ENCODE results near the gene RREB1.

- TF ChIP-seq SUZ12 (IDR thresholded peaks at IDR 0.05), result no peak
- TF ChIP-seq FOXA1 (IDR thresholded peaks at IDR 0.05), result no peak
- TF ChIP-seq BHLHE40 (IDR thresholded peaks at IDR 0.05; ENCODE audit: borderline replicate concordance), result no peak
- no peak for TF ChIP-seq FOXM1 (IDR thresholded peaks at IDR 0.05; ENCODE audit: borderline replicate concordance)
- no peak for TF ChIP-seq ARNT (IDR thresholded peaks at IDR 0.05)
- no peak for TF ChIP-seq NFRKB (IDR thresholded peaks at IDR 0.05)
- TF ChIP-seq PKNOX1 (IDR thresholded peaks at IDR 0.05), result no peak
- no peak for TF ChIP-seq SP1 (IDR thresholded peaks at IDR 0.05)
- TF ChIP-seq HDGF (IDR thresholded peaks at IDR 0.05; ENCODE audit: borderline replicate concordance), result no peak
- no peak for TF ChIP-seq FOXK2 (IDR thresholded peaks at IDR 0.05)
- TF ChIP-seq ZNF384 (IDR thresholded peaks at IDR 0.05), result no peak
Measured at GRCh38 chr6:7201444-7201731, 93.6 kb downstream of the RREB1 start.
